GM10266 (cell line): Measurements from ENCODE around the gene ZNF431.
"Not testable (repeated sequence)": the region's sequence is repeated elsewhere in the genome, so short reads cannot be mapped to it uniquely, and the experiment has no call there.

Source experiments
- DNase-seq: peaks from one replicate; pipeline ENCODE4 v3.0.0; 2012; ENCODE audit errors: extremely low spot score
- CTCF ChIP-seq: IDR thresholded peaks from 2 replicates; pipeline ENCODE4 v1.5.1; 2012; ENCODE audit warnings: mild to moderate bottlenecking, low read depth; ENCODE audit not compliant: control insufficient read depth, insufficient read depth; ENCODE audit errors: missing control alignments

The ZNF431 gene

DNA sequence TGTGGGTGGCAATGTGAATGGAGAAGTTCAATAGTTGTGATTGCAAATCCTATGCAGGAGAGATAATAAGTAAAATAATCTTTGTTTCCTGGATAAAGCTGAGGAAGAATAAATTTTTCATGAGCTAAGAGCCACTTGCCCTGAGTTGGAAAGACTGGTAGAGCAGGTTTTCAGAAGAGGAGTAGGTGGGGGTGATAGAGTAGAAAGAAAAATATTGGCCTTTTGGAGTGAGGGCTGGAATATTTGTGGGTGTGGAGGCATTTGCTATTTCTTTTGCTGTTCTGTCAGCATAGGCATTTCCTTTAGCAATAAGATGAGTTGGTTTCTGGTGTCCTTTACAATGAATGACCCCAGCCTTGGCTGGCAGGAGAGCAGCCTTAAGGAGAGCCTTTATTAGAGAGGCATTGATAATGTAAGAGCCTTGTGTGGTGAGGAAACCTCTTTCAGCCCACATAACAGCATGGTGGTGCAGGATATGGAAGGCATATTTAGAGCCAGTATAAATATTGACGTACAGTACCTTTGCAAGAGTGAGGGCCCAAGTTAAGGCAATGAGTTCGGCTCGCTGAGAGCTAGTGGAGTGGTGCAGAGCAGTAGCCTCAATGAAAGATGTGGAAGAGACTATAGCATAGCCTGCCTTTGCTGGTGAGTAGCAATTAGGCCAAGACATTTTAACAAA is 11.6 kb upstream of the ZNF431 start:
- TF ChIP-seq CTCF: no peak
- no peak for DNase-seq

- no peak for TF ChIP-seq CTCF
These were observed 8.2 kb upstream of the ZNF431 start for GRCh38 chr19:21133633-21134032.

DNA sequence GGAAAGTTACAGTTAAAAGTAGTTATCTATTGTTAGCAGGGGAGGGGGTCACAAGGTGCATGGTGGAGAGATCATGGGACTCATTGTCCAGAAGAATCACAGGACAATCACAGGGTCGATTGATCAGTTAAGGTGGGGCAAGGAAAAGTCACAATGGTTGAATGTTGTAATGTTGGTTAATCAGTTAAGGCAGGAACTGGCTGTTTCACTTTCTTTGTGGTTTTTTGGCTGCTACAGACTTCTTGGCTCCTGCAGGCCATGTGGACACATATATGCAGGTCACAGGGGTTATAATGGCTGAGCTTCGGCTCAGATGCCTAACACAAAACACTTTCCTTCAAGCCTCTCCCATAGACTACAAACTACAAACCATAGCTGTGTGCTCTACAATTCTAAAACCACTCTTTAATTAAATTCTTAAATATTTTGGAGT is 6.9 kb upstream of the ZNF431 start:
- no peak for TF ChIP-seq CTCF
- DNase-seq: no peak

More at GRCh38 chr19:21133633-21134032, 8.2 kb upstream of the ZNF431 start:
- no peak for DNase-seq

- TF ChIP-seq CTCF: no peak
- no peak for DNase-seq
These were observed 6.4 kb upstream of the ZNF431 start for GRCh38 chr19:21135433-21135832.

- no peak for TF ChIP-seq CTCF
- DNase-seq: no peak
These were observed 3.7 kb upstream of the ZNF431 start for GRCh38 chr19:21138130-21138529.

DNA sequence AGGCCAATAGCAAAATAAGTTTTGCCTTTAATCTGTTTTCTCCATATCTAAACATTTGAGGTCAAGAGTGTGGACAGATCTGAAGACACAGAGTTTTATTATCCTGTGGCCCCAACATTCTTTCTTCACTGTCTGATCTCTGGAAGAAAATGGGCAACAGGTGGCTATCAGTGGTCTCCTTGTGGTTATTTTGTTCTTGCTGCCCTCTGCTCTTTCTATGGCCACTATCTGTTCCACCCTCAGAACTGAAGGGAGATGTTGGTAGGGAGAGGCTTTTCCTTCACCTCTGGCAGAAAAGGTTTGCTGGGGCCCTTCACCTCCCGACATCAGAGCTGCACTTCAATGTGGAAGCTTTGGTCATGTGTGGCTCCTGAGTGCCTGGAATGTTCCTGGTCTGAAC is 834 bp upstream of the ZNF431 start:
- DNase-seq: not testable (repeated sequence)

GRCh38 chr19:21143428-21143827 is 1.6 kb downstream of the ZNF431 start:
- DNase-seq: no peak
- no peak for TF ChIP-seq CTCF

GRCh38 chr19:21143854-21144253 is 2.0 kb downstream of the ZNF431 start:
- no peak for DNase-seq
- no peak for TF ChIP-seq CTCF
